ENCODE measurements around the gene SERPINB2.

The SERPINB2 gene

GRCh38 chr18:63905361-63905760, 17.9 kb downstream of the SERPINB2 start:
- no peak for TF ChIP-seq CTCF (IDR thresholded peaks at IDR 0.05; ENCODE audit: low read depth, low read length, missing control alignments)
- H3K4me3 ChIP-seq (ENCODE audit: low read depth, low read length): no peak overlapping the region
- DNase-seq (ENCODE audit: low read depth): no peak

GRCh38 chr18:63906056-63906455, 18.6 kb downstream of the SERPINB2 start:
- H3K4me3 ChIP-seq (ENCODE audit: low read depth, low read length): no peak overlapping the region
- TF ChIP-seq CTCF (IDR thresholded peaks at IDR 0.05; ENCODE audit: low read depth, low read length, missing control alignments): no peak
- DNase-seq (ENCODE audit: low read depth): no peak

- no peak for TF ChIP-seq CTCF (IDR thresholded peaks at IDR 0.05; ENCODE audit: low read depth, low read length, missing control alignments)
- DNase-seq (ENCODE audit: low read depth): peak; percentile 24
- no peak within 1 kb of the TSS; the same call in 1 of the 2 replicates for H3K4me3 ChIP-seq (ENCODE audit: low read depth, low read length)
Measured at GRCh38 chr18:63907664-63908063, 20.2 kb downstream of the SERPINB2 start, which contains the start of gene SERPINB10. Gene SERPINB10, plus strand, starts transcription at chr18:63907958. Its CDS starts 7,553 bp downstream, at chr18:63915511.

GRCh38 chr18:63908858-63909257, 21.4 kb downstream of the SERPINB2 start:
- no peak overlapping the region; the same call in 1 of the 2 replicates for H3K4me3 ChIP-seq (ENCODE audit: low read depth, low read length)
- DNase-seq (ENCODE audit: low read depth): peak; percentile 15
- TF ChIP-seq CTCF (IDR thresholded peaks at IDR 0.05; ENCODE audit: low read depth, low read length, missing control alignments): no peak

- no peak for DNase-seq (ENCODE audit: low read depth)
- H3K4me3 ChIP-seq (ENCODE audit: low read depth, low read length): no peak overlapping the region
- TF ChIP-seq CTCF (IDR thresholded peaks at IDR 0.05; ENCODE audit: low read depth, low read length, missing control alignments): no peak
Measured at GRCh38 chr18:63909870-63910269, 22.4 kb downstream of the SERPINB2 start.

GRCh38 chr18:63917817-63918216, 30.3 kb downstream of the SERPINB2 start:
- no peak overlapping the region for H3K4me3 ChIP-seq (ENCODE audit: low read depth, low read length)
- DNase-seq (ENCODE audit: low read depth): no peak
- no peak for TF ChIP-seq CTCF (IDR thresholded peaks at IDR 0.05; ENCODE audit: low read depth, low read length, missing control alignments)

- no peak for DNase-seq (ENCODE audit: low read depth)
- no peak overlapping the region for H3K4me3 ChIP-seq (ENCODE audit: low read depth, low read length)
- TF ChIP-seq CTCF (IDR thresholded peaks at IDR 0.05; ENCODE audit: low read depth, low read length, missing control alignments): no peak
Measured at GRCh38 chr18:63922049-63922448, 34.5 kb downstream of the SERPINB2 start.

All from GM12864 (cell line).